NCI-H226 (cell line): ENCODE results near the gene EMP2.
"Not testable (repeated sequence)": the region's sequence is repeated elsewhere in the genome, so short reads cannot be mapped to it uniquely, and the experiment has no call there.

ENCODE experiments used
- DNase-seq: peaks from one replicate; pipeline ENCODE4 v3.0.0-alpha.2; 2015

The EMP2 gene

DNA sequence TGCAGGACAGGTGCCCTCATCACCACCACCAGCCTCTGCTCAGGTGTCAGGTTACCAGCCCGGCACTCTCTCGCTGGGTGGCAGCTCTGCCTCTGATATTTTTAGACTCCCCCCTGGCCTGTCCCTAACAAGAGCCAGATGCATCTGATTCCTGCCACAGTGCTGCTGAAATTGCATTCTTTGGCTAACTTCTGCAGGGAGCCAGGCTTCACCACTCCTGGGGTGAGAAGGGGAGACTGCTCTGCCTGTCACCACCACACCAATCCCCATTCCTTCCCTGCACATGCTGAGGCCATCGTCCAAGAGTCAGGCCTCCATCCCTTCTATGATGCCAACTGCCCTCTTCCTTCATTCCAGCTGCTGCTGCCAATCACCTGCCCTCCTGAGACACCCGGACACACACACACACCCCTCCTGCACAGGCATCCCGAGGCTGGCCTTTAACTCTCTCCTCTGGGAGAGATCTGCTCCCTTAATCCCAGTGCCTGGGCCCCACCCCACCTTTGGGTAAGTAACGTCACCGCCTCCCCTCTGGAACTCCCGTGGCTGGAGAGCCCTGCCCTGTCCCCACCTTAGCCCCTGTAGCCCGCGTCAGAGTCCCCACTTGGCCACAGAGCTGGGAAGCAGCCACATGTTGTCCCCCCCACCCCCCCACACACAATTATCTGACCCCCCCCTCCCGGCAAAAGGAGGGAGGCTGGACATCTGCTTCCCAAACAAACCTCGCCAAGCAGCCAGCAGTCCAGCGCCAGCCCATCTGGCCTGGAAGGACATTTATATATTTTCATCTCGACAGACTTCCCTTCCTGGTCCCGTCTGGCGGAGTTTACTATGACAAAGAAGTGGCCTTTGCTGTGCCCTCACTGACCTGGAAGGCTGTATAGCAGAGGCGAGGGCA lies 2.8 kb downstream of the EMP2 start:
- DNase-seq: no peak

DNA sequence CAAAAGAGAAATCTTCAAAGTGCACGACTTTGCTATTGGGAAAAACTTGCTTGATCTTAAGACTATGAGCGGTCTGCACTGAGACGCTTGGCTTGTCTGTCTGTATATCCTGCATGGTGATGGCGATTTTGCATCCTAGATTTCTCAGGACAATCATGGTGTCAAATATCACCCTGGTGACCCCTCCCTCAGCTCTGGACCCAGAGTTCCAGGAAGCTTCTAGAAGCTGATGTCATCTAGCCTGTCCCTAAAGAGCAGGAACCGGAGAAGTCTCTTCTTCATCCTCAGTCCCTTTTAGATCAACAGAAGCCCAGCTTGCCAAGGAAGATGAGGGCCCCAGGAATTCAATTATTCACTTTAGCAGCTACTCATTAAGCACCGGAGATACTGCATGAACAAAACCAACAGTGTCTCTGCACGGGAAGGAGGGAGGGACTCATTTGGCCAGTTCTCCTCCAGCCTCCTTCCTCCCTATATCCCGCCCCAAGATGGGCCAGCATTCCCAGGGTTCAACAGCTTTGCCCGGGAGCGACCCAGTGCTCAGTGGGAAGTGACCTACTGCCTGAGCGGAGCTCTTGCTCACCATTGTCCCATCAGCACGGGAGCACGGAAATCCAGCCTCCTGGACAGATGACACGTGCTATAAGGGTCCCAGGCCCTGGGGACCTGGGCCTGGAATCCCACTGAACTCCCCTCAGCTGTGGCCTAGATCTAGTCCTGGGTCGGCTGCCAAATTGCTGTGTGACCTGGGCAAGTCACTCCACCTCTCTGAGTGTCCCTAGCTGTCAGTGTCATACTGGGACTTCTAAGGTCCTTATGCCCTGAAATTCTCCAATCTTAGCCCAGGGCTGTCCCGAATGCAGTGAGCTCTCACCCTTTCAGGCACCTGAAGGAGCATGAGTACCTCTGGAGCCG lies 3.8 kb downstream of the EMP2 start:
- no peak for DNase-seq

DNA sequence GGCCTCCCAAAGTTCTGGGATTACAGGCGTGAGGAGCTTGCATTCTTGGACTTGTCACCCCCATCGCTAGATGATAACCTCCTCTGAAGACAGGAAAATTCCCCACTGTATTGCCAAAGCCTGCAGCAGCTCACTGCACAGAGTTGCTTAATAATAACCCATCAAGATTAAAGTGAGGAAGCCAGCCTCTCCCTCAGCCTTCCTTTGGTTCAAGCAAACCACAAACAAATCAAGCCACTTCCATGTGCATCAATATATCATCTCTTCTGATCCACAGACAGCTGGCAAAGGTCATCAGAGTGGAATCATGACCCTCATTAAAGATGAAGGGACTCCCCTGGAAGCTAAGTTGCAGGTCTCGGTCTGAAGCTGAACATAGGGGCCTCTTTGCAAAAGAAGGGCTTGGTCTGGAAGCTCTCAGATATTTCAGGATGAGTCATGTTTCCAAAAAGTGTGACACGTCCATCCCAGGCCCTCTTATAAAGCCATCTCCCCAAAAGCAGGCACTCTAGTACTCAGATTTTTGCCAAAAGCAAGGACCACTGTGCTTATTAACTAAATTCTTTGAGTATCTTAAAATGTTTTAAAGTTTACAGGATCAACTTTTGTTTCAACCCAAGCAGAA lies 4.8 kb downstream of the EMP2 start:
- peak; percentile 55 for DNase-seq

DNA sequence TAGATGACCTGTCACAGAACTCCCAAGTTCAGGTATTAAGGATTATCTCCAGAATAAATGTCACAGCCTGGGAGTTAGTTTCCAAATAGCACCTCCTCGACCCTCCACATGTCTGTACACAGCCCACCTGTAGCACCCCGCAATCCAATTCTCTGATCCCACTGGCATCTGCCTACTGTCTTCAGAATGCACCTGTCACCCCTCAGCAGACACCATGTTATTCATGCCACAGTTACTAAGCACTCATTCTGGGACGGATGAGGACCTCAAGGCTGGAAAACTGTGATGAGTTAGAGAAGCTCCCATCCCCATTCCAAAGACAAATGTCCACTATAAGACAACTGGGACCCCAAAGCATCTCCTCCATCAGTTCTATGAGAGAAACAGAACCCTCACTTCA lies 7.8 kb downstream of the EMP2 start:
- no peak for DNase-seq

DNA sequence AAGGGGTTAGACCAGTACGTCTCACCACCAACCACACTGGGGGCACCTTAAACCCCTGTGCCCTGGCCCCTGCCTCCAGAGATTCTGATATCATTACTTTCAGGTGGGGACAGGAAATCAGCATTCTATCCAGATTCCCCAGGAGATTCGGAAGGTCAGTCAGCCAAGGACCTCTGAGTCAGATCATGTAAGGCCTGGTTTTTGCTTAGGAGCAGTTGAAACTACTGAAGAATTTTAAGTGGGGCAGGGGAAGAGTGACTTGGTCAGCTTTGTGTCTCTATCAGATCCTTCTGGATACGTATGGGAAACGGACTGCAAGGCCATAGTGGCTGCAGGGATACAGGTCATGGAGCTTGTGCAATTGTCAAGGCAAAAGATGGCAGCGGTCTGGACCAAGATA lies 9.0 kb downstream of the EMP2 start:
- no peak for DNase-seq

DNA sequence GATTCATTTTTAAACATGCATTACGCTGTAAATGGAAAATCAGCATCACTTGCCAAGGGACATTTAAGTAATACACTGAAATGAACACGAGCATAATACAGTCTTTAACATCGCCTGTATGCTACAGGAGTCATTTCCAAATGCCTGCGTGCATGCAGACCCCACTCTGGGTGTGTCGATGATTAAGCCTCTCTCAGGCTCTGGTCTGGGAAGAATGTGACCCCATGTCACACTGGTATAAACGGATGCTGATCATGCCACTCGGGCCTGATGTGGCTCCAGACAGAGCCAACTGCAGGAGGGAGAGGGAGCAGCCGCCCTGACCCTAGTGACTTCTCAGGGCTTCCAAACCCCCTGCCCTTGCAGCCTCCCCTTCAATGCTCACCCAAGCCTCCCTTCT lies 10.8 kb downstream of the EMP2 start:
- no peak for DNase-seq

DNA sequence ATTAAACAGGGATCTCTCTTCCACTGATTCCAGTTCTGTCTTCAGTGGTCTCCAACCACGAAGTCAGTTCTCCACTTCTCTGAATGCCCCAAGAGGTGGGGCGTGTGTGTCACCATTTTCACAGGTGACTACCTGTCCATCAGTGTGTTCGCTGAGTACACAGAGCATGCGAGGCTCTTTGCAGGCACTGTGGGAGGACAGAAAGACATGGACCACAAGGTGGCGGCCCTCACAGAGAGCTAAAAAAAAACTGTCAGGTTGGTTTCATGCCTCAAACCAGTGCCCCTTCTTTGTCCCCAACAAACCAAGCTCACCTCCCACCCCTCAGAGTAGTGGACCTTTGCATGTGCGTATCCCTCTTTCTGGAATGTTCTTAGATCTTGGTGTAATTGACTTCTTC lies 13.8 kb downstream of the EMP2 start:
- DNase-seq: no peak

DNA sequence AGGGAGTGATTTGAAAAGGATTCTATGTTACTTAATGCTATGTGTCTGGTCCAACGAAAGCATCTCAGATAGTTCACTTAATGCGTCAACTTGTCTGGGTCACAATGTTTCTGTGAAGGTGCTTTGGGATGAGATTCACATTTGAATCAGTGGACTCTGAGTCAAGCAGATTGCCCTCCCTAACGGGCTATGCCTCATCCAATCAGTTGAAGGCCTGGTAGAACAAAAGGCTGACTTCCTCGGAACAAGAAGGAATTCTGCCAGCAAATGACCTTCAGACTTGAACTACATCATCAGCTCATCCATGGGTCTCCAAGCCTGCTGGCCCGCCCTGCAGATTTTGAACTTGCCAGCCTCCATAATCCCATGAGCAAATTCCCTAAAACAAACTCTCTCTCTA lies 15.2 kb downstream of the EMP2 start:
- no peak for DNase-seq

DNA sequence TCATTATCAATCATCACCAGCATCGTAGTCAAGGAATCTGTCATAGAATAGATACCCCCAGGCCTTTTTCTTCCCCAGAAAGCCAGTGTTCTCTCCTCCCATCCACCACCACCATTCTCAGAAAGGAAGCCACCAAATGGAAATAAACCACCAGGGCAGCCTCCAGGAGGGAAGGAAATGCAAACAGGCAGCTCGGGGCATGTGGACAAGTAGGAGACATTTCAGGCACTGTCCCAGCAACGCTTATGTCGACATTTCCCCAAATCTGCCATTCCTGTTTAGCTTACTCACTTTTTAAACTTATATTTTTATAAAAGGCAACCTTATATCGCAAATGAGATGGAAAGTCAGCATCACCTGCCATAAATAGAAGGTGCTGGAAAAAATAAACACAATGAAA lies 15.8 kb downstream of the EMP2 start:
- no peak for DNase-seq

DNA sequence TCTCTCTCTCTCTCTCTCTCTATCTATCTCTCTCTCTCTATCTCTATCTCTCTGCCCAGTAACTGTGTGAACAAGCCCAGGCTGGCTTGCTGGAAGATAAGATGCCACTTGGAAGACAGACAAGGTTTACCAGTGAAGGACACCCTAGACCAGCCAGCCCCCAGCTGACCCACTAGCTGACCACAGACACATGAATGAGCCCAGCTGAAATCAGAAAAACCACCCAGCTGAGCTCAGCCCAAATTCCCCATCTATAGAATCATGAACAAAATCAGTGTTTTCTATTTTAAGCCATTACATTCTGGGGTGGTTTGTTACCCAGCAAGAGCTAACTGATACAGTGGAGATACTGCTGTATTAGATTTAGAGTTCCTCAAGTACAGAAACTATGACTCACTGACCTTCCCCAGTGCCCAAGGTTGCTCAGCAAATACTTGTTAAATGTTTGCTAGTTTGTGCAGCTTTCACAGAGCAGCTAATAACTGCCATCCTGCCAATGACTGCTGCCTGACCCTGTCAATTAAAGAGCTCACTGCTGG lies 18.0 kb downstream of the EMP2 start:
- no peak for DNase-seq

DNA sequence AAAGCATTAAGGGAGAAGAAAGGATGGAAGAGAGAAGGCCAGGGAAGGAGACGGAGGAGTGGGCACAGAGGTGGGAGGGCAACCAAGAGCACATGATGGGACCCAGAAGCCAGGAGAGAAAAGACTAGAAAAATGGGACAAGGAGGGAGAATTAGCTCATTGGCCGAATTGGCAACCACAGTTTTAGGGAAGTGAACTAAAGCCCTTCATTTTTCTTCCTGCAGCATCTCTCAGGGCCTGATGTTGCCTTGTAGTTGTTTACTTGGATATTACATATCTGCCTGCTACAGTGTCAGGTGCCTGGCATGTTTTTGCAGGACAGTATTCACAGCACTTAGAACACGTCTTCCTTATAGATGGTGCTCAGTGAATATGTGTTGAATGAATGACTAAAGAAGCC lies 19.0 kb downstream of the EMP2 start:
- DNase-seq: no peak

DNA sequence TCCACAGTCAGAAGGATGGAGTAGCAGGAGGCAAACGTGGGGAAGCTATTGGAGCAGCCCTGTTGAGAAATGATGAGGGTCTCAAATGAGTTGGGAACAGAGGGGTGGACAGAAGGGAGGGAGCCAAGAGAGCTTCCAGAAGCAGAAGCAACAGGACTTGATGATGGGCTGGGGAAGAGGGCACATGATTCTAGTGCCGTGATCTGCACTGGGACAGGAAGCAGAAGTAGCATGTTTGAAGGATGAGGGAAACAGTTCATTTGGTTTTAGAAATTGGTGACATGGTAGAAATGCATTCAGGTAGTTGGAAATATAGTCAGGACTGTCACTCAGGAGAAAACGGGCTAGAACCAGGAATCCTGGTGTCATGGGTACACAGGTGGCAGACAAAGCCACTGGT lies 19.4 kb downstream of the EMP2 start:
- no peak for DNase-seq

DNA sequence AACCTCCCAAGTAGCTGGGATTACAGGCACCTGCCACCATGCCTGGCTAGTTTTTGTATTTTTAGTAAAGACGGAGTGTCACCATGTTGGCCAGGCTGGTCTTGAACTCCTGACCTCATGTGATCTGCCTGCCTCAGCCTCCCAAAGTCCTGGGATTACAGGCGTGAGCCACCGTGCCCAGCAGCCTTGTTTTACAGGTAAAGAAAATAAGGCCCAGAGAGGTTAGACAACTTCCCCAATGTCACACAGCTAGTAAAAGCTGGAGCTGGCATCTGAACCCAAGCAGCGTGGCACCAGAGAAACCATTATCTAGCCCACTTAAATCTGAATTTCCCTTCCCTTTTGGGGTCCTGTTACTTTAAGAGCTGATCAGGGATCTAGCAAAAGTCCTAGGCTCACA lies 20.6 kb downstream of the EMP2 start:
- not testable (repeated sequence) for DNase-seq

DNA sequence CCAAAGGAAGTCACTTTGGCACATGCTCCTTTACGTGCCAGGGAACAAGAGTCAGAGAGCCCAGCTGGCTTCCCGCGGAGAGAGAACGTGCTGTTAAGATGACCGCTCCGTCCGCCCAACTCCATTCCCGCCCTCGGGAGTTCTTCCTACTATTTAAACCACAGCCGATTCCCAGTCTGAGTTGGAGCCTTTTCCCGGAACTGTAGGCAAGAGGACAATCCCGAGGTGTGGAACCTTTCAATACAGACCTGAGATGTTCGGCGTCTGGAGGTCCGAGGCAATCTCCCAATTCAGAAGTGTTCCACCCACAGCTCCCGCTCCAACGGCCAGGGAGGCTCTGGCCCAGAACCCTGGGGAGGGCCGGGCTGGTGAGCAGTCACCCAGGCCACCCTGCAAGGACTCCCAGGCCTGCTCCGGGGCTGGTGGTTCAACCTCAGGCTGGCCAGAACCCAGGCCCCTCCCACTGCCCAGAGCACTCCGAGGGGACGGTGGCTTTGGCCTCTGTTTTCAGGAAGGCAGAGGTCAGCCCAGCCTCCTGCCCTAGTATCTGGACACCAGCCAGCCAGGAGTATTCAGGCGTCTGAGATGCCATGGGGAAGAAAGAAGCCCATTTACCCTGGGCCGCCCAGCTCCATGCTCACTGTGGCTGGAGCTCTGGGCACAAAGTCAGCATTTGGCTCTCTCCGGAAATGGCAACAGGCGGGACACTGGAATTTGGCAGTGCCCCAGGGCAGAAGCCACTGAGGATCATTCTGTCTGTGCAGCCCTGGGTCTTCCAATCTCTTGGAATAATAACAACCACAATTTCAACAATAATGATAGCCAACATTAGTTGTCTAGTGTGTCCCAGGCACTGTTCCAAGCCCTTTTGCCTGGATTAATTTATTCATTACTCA lies 21.4 kb downstream of the EMP2 start:
- no peak for DNase-seq

DNA sequence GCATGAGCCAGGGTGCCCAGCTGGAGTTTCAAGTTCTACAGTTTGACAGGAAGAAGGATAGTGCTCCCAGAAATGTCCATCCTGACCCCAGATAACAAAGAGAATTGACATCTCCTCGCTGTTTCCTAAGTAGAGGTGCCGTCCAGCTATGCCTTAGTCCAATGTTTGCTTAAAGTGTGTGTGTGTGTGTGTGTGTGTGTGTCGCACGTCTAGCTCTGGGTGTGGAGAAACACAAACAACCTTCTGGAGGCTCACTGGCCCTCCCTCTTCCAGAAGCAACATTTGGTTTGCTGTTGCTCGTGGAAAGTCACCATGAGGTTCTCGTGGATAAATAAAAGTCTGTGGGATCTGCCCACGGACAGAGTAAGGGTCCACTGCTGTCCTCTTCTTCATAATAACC lies 22.1 kb downstream of the EMP2 start:
- DNase-seq: no peak

DNA sequence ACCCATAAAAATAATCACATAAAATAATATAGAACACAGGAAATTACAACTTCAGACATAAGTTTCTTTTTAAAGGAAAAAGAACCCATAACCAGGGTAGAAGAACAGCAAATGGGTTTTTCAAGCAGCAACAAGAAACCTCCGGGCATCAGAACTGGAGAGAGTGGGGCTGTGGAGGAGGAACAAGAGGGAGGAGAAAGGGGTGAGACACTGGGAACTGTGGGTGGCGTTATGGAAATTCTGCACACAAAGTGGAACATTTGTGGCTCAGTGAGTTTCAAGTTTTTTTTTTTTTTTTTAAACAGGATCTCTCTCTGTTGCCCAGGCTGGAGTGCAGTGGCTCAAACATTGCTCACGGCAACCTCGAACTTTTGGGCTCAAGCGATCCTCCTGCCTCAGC lies 22.6 kb downstream of the EMP2 start:
- DNase-seq: no peak

DNA sequence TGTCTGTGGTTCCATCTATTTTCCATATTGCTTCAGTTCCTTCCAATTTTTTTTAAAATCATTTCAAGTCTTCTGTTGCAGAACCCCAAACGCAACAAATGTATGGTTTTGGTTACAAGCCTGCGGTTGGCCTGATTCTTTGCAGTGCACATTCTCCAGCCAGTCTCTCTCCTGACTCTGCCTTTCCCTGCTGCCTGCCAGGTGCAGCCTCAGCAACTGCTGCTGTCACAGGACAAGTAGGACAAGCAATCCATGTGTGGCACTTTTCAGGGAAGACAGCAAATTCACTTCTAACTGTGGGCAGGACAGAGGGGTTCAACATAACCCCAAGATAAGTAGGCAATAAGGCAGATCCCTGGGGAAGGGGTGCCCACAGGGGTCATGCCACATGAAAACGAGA lies 24.2 kb downstream of the EMP2 start:
- no peak for DNase-seq

DNA sequence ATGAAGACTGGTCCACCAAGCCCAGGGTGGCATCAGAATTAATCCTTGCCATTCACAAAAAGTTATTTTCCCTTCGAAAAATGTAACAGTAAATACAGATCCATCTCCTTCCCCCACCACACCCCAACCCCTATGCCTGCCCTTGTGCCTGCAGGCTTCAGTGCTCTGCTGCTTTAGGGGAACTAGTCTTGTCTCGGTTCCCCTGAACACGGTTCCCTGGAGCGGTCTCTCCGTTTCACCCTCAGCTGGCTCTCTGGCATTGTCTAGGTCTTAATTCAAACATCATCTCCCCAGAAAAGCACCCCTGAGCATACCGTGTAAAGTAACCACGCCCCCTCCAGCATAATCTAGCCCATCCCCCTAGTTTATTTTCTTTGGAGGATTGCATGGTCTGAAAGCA lies 25.8 kb downstream of the EMP2 start:
- no peak for DNase-seq

DNA sequence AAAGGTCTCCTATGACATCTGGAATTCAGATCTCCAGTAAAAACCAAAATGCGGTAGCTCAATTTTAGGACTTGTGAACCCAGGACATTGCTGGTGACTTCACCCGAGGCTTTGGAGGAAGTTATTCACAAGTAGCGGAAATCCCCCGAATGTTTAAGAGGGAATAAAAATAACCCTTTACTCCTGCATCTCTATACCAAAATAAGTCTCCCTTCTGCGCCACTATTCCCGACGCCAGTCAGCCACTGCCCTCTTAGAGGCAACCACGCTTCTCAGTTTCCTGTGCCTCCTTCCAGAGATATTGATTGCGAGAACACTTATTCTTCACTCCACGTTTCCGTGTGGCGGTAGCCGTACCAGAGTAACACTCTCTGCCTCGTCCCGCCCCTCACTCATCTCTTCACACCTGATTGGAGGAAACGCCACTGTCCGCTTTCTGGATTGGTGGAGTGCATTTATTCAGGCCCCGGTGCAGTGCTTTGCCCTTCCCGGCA lies 27.4 kb downstream of the EMP2 start:
- DNase-seq: no peak

DNA sequence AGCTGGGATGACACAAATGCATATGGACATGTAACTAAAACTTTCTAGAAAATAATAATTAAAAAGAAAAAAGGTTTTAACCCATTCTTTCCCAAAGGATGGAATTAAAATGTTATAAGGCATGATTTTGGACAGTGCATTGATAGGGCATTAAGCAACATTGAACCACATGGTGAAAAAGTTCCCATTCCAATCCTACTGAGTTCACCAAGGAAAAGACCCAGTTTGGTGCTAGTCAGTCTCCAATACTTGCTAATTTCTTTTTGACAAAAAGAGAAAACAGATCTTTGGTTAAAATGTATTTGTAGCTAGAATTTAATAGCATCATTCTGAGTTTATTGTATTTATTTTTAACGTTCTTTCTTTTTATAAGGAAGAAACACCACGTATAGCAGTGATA lies 28.1 kb downstream of the EMP2 start:
- DNase-seq: no peak

DNA sequence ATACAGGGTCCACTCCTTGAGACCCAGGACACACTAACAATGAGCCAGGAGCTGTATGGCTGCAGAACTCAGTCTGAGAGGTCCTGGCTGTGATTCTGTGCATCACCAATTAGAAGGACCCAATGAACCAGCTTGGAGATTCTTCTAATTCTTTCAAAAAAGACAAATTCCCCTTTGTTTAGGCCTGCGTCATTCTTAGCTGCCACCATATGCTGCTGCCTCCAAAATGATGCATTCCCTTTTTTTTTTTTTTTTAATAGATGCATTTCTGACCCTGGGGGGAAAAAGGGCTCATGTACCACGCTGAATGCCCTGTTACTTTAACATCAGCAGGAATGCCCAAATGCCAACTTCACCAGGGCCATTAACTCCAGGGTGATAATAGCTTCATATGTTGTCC lies 28.5 kb downstream of the EMP2 start:
- DNase-seq: no peak

DNA sequence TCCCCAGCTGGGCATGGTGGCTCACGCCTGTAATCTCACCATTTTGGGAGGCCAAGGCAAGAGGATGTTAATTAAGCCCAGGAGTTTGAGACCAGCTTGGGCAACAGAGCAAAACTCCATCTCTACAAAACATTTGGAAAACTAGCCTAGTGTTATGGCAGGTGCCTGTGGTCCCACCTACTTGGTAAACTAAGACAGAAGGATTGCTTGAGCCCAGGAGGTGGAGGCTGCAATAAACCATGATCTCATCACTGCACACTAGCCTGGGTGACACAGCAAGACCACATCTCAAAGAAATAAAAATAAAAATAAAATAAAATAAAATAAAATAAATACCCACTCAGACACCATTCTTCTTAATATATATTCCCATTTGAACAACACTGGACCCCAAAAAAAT lies 32.0 kb downstream of the EMP2 start:
- no peak for DNase-seq
